Upper lobe of right lung (tissue), 1 donor: ENCODE results near the gene KRTAP9-7. TPM values are rescaled to one million over a fixed set of nuclear protein-coding genes. Genes with fewer than 3 reads are reported as not detected.
"Not testable (repeated sequence)": the region's sequence is repeated elsewhere in the genome, so short reads cannot be mapped to it uniquely, and the experiment has no call there.

Experiments used
- ATAC-seq: fragments of 200-7000 bp; cut with Tn5 transposase; one replicate; pipeline ENCODE4 v1.9.1; 2020; ENCODE audit warnings: mild to moderate bottlenecking, moderate library complexity
- DNase-seq: peaks from one replicate; pipeline ENCODE4 v3.0.0-alpha.2; 2020
- H3K27ac ChIP-seq: fragments of 200-600 bp; one replicate; pipeline ENCODE4 v1.8.0; 2022
- H3K27me3 ChIP-seq: fragments of 200-600 bp; one replicate; pipeline ENCODE4 v1.8.0; 2022; ENCODE audit warnings: mild to moderate bottlenecking
- H3K36me3 ChIP-seq: fragments of 200-600 bp; one replicate; pipeline ENCODE4 v1.8.0; 2022
- H3K4me1 ChIP-seq: fragments of 200-600 bp; one replicate; pipeline ENCODE4 v1.8.0; 2022
- H3K4me3 ChIP-seq: fragments of 200-600 bp; one replicate; pipeline ENCODE4 v1.8.0; 2022; ENCODE audit warnings: mild to moderate bottlenecking
- H3K9me3 ChIP-seq: fragments of 200-600 bp; one replicate; pipeline ENCODE4 v1.8.0; 2022
- CTCF ChIP-seq: fragments of 200-600 bp; IDR thresholded peaks from one replicate; pipeline ENCODE4 v1.8.0; 2022; ENCODE audit warnings: antibody characterized with exemption
- intact Hi-C: fragments of 100-400 bp; cut with DNase I; formaldehyde crosslinking; loops from one replicate; pipeline ENCODE4 v1.11.0; 2022
- total RNA-seq: library from RNA; stranded (reverse); fragmentation: NEBNext Ultra II Directional; extraction: Animal tissue kit (Norgen Biotek cat#: 25700); gene quantifications from one replicate; pipeline ENCODE4 v1.2.1, GENCODE V29; 2021
- donor health status: DM: no; HTN: yes; CAD: no; lungs with severe emphysema.

Gene KRTAP9-7
- total RNA-seq, 1 donor from 2014 or later = not detected

DNA sequence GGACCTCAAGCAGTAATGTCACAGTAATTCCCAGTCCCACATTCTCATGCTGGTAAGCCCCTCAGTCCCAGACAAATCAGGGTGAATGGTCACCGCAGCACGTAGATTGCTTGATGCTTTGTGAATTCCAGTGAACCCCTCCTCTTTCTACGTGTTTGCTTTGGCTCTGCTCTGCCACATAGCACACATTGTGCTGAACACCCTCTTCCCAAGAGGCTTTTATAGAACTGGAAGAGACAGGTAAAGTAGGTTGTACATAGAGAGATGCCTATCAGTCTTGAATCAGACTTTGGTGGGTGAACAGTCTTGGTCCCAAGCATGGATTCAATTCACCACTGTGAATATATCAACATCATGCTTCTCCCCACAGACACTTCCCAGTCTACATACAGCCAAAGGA is 10.9 kb upstream of the KRTAP9-7 start:
- H3K36me3 ChIP-seq = no peaks in the 10 kb centered on the region
- no peak overlapping the region for H3K27ac ChIP-seq
- TF ChIP-seq CTCF = no peak
- no peak overlapping the region for H3K4me3 ChIP-seq
- ATAC-seq = peak; percentile 51
- no peaks in the 10 kb centered on the region for H3K9me3 ChIP-seq
- H3K4me1 ChIP-seq = no peaks in the 10 kb centered on the region
- intact Hi-C loops = no loop called here
- DNase-seq = no peak
- no peaks in the 10 kb centered on the region for H3K27me3 ChIP-seq

DNA sequence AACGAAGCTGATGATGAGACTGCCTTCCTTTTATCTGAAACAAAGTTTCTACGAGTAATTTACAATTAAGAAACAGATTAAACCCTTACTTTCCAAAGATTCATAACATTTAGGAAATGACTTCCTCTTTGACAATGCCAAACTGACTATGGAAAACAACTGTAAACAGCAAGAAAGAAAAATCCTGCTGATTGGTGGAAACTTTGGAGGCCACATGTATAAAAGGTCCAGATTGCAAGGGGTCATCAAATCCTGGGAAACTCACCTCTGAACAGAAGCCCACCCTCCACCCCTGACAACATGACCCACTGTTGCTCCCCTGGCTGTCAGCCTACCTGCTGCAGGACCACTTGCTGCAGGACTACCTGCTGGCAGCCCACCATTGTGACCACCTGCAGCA is 10.4 kb upstream of the KRTAP9-7 start, which contains the start of gene KRTAP9-6:
KRTAP9-6 (plus strand) TSS at position 301 of the 400 bp plus-strand sequence; CDS start at position 301, 0 bp downstream.
- Histone ChIP-seq H3K27me3 (no peaks in the 10 kb centered on the region), H3K4me1 (no peaks in the 10 kb centered on the region), H3K4me3 (no peak within 1 kb of the TSS), H3K27ac (no peak within 1 kb of the TSS), H3K36me3 (no peaks in the 10 kb centered on the region), H3K9me3 (no peaks in the 10 kb centered on the region)
- ATAC-seq (no peak), DNase-seq (no peak)
- intact Hi-C loops = no loop called here
- no peak for TF ChIP-seq CTCF

GRCh38 chr17:41267711-41268110 is 7.8 kb upstream of the KRTAP9-7 start:
- no peak for TF ChIP-seq CTCF
- no peak for ATAC-seq

DNA sequence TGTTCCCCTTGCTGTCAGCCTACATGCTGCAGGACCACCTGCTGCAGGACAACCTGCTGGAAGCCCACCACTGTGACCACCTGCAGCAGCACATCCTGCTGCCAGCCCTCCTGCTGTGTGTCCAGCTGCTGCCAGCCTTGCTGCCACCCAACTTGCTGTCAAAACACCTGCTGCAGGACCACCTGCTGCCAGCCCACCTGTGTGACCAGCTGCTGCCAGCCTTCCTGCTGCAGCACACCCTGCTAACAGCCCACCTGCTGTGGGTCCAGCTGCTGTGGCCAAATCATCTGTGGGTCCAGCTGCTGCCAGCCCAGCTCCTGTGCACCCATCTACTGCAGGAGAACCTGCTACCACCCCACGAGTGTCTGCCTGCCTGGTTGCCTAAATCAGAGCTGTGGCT is 4.2 kb upstream of the KRTAP9-7 start:
- H3K27ac ChIP-seq, H3K4me3 ChIP-seq, H3K27me3 ChIP-seq, H3K36me3 ChIP-seq, intact Hi-C loops, DNase-seq, ATAC-seq, H3K9me3 ChIP-seq, H3K4me1 ChIP-seq: not testable (repeated sequence)

More at GRCh38 chr17:41267711-41268110, 7.8 kb upstream of the KRTAP9-7 start:
- intact Hi-C loops = no loop called here
- DNase-seq = no peak
- Histone ChIP-seq H3K27me3 (no peaks in the 10 kb centered on the region), H3K27ac (no peak overlapping the region), H3K4me3 (no peak overlapping the region), H3K4me1 (no peaks in the 10 kb centered on the region), H3K9me3 (no peaks in the 10 kb centered on the region), H3K36me3 (no peaks in the 10 kb centered on the region)

- no peak for TF ChIP-seq CTCF
- H3K4me3 ChIP-seq = no peak overlapping the region
- H3K36me3 ChIP-seq = no peaks in the 10 kb centered on the region
- no peak overlapping the region for H3K27ac ChIP-seq
- ATAC-seq = no peak
- DNase-seq = no peak
- no peaks in the 10 kb centered on the region for H3K9me3 ChIP-seq
- intact Hi-C loops = no loop called here
- no peaks in the 10 kb centered on the region for H3K27me3 ChIP-seq
- no peaks in the 10 kb centered on the region for H3K4me1 ChIP-seq
These were observed 3.6 kb upstream of the KRTAP9-7 start for GRCh38 chr17:41271858-41272257.

DNA sequence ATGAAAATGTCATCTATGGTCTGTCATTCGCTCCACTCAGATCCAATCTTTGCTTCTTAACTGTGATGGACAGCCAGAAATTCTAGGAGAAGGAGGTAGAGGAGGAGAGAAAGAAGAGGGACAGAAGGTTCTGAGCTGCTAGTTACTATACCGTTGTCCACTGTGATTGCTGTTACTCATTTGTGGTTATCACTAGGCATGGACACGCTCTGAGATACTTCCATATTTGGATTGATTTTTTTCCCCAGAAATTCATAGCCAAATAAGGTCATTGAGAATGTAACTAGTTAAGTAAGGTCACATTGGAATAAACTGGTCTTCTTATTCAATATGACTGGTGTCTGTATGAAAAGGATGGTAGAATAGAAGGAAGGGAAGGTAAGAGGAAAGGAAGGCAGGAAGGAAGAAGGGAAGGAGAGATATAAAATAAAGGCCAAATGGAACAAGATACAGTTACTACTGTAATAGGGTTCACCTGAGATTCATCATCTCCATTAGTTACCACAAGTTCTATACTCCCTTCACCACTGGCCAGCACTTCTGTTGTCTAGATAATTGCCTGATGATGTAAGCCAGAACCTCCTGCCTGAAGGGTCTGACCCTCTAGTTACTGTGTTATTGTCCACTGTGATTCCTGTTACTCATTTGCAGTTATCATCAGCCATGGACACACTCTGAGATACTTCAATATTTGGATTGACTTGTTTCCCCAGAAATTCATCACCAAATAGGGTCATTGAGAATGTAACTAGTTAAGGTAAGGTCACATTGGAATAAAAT is 2.9 kb downstream of the KRTAP9-7 start:
- intact Hi-C loops = no loop called here
- DNase-seq = no peak
- H3K4me3 ChIP-seq = no peak overlapping the region
- H3K27me3 ChIP-seq = peaks cover 8% of the 10 kb centered on the region
- no peak overlapping the region for H3K27ac ChIP-seq
- H3K36me3 ChIP-seq = no peaks in the 10 kb centered on the region
- no peaks in the 10 kb centered on the region for H3K4me1 ChIP-seq
- H3K9me3 ChIP-seq = no peaks in the 10 kb centered on the region
- no peak for TF ChIP-seq CTCF
- no peak for ATAC-seq
